Measurements from ENCODE around the gene FRAS1.

The FRAS1 gene

DNA sequence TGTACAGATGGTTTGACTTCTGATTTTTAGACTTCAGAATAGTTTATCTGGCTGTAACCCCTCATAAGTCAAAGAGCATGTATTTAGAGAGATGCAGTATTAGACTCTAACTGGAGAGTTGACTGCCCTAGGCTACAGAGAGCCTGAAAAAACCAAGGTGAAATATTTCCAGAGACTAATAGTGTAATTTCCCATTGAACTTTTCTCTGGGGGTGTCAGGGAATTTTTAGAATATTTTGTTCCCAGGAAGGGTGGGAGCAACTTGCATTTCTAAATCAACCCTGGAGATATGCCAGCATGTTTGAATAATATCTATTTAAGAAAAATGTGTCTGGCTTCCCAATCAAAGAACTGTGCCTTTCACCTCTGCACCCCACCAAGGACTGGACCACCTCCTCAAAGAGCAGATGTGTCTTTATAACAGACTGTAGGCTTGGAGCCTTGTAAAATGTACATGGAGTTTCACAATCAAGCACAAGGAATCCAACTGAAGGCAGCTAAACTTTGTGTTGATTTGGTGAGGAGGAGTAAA, 496.5 kb downstream of the FRAS1 start:
- TF ChIP-seq, protein P1, sequence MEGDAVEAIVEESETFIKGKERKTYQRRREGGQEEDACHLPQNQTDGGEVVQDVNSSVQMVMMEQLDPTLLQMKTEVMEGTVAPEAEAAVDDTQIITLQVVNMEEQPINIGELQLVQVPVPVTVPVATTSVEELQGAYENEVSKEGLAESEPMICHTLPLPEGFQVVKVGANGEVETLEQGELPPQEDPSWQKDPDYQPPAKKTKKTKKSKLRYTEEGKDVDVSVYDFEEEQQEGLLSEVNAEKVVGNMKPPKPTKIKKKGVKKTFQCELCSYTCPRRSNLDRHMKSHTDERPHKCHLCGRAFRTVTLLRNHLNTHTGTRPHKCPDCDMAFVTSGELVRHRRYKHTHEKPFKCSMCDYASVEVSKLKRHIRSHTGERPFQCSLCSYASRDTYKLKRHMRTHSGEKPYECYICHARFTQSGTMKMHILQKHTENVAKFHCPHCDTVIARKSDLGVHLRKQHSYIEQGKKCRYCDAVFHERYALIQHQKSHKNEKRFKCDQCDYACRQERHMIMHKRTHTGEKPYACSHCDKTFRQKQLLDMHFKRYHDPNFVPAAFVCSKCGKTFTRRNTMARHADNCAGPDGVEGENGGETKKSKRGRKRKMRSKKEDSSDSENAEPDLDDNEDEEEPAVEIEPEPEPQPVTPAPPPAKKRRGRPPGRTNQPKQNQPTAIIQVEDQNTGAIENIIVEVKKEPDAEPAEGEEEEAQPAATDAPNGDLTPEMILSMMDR (IDR thresholded peaks at IDR 0.05; ENCODE audit: insufficient read depth, missing control alignments): no peak
- FAIRE-seq (no peak), DNase-seq (ENCODE audit: insufficient read length, low spot score) (no peak)

DNA sequence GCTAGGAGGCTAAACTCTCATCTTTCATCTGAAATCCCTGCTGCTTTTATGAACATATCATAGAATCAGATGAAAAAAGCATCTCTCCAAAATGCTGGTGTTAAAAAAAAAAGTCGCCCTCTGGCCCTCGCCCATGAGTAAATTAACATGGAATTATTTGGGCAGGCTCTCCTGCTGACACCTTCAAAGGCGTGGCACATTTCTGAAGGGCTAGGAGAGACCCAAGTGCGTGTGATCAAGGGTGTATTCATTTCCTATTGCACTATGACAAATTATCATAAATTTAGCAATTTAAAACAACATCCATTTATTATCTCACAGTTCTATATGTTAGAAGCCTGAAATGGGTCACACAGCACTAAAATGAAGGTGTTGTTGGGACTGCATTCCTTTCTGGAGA, 499.5 kb downstream of the FRAS1 start:
- TF ChIP-seq, protein P1 (IDR thresholded peaks at IDR 0.05; ENCODE audit: insufficient read depth, missing control alignments): no peak
- DNase-seq (ENCODE audit: insufficient read length, low spot score) (no peak), FAIRE-seq (no peak)

DNA sequence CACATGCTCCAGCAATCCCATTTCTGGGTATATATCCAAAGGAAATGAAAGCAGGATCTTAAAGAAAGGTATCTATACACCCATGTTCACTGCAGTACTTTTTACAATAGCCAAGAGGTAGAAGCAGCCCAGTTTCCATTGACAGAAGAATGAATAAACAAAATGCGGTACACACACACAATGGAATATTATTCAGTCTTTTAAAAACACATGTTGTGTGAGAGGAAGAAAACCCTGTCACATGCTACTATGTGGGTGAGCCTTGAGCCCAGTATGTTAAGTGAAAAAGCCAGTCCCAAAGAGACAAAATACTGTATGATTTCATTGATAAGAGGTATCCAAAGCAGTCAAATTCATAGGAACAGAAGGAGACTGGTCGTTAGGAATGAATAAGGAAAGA, 500.7 kb downstream of the FRAS1 start:
- FAIRE-seq (no peak), DNase-seq (ENCODE audit: insufficient read length, low spot score) (no peak)
- TF ChIP-seq, protein P1 (IDR thresholded peaks at IDR 0.05; ENCODE audit: insufficient read depth, missing control alignments): no peak

DNA sequence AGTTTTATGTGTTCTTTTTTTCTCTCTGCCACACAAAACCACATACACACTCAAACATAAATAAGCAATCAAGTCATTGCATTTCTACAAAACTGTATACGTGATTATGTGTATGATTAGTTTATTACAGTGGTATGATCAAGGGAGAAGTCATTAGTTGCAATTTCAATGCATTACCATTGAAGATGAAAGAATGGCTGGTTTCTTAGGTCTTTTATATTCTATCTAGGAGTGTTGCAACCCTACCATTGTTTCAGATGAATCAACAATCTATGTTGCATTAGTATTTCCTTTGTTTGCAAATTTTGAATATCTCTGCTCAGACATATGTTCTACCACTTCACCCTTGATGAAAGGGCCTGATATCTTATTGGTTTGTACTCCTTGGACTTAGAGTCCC, 501.3 kb downstream of the FRAS1 start:
- TF ChIP-seq, protein P1 (IDR thresholded peaks at IDR 0.05; ENCODE audit: insufficient read depth, missing control alignments): no peak
- DNase-seq (ENCODE audit: insufficient read length, low spot score) (no peak), FAIRE-seq (no peak)

DNA sequence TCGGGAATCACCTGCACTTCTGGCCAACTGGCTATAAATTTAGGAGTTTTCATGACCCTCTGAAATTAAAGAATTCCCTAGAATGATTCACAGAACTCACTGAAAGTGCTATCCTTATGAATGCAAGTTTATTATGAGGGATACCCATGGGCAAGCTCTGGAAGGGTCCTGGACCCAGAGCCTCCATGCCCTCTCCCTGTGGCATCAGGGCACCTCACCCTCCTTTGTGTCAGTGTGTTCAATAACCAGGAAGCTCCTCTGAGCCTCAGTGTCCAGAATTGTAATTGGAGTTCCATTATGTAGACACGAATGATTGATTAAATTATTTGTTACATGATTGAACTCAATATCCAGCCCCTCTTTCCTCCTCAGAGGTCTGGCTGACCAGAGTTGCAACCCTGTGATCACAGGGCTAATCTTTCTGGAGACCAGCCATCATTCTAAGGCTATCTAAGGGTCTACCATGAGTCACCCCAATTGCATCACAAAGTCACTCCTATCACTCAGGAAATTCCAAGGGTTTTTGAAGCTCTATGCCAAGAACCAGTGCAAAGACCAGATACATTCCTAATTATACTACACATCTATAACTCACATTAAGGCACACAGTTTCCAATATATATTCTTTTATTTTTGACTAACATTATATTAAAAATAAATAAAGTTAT, 503.3 kb downstream of the FRAS1 start:
- TF ChIP-seq, protein P1 (IDR thresholded peaks at IDR 0.05; ENCODE audit: insufficient read depth, missing control alignments): no peak
- FAIRE-seq (no peak), DNase-seq (ENCODE audit: insufficient read length, low spot score) (no peak)

DNA sequence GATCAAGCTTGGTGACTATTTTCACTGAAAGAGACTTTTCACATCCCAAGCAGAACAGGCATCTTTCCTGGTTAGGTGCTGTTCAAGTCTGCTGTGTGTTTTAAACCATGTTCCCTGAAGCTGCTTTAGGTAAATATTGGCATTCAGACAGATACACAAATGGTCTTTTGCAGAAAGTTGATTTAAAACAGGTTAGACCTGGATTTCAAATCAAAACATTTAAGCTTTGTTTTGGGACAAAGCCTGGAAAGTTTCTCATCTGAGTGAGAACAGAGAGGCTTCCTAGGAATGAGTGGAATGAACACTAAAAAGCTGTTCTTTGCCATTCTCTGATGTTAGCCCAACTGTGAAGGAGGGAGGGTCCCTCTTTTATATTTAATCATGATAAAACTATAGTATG, 504.6 kb downstream of the FRAS1 start:
- FAIRE-seq (no peak), DNase-seq (ENCODE audit: insufficient read length, low spot score) (no peak)
- TF ChIP-seq, protein P1 (IDR thresholded peaks at IDR 0.05; ENCODE audit: insufficient read depth, missing control alignments): no peak

DNA sequence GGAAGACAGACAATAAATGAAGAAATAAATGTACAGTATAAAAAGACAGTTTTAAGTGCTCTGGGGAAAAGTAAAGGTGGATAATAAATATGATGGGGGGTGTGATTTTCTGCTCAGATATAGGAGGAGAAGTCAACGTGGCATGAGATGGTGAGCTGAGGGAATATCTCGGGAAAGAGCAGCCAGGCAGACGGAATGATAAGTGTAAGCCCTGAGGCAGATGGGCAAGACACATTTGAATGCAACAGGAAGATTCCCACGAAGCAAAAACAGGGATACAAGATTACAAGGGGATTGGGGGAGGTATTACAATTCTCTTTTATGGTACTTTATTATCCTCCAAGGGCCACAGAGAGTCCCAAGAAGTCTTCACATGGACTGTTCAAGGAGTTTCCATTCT, 505.6 kb downstream of the FRAS1 start:
- DNase-seq (ENCODE audit: insufficient read length, low spot score) (no peak), FAIRE-seq (no peak)
- TF ChIP-seq, protein P1 (IDR thresholded peaks at IDR 0.05; ENCODE audit: insufficient read depth, missing control alignments): no peak

Data from D721Med (cell line).